ENCODE data around the gene FMR1NB. TPM values are rescaled to one million over a fixed set of nuclear protein-coding genes. Genes with fewer than 3 reads are reported as not detected.

Gene FMR1NB
- total RNA-seq, 1 experiment from 2014 or later = not detected

GRCh38 chrX:147935156-147935758 lies 45.9 kb upstream of the FMR1NB start:
- Histone ChIP-seq H3K4me3 (ENCODE audit: low read depth in 2 of 2, low read length in 2 of 2) (no peak overlapping the region), H3K9me3 (ENCODE audit: control insufficient read depth, insufficient read depth, low read depth, low read length) (no peaks in the 10 kb centered on the region), H3K4me1 (ENCODE audit: control insufficient read depth, insufficient read depth, low read length) (no peaks in the 10 kb centered on the region), H3K27me3 (ENCODE audit: control insufficient read depth, insufficient read depth, low read length) (no peaks in the 10 kb centered on the region), H3K36me3 (ENCODE audit: control insufficient read depth, insufficient read depth, low read length) (peaks cover 20% of the 10 kb centered on the region; the same call in 1 of the 2 replicates), H3K27ac (ENCODE audit: low read length) (no peak overlapping the region)
- BruUV-seq (replicated peaks) = no TSS peak
- ATAC-seq (no peak), DNase-seq (ENCODE audit: low read depth, low spot score) (no peak)
- intact Hi-C loops (cut with micrococcal nuclease; ENCODE audit: unreplicated experiment) = no loop called here
- in situ Hi-C loops (cut with HindIII; ENCODE audit: low pct_unique_long_range_greater_than_20kb, low sequenced_read_pairs) = no loop called here
- CTCF ChIA-PET = no interaction called here
- TF ChIP-seq POLR2AphosphoS5 (IDR thresholded peaks at IDR 0.05; ENCODE audit: low read depth, low read length) (no peak), REST (IDR thresholded peaks at IDR 0.05; ENCODE audit: insufficient read depth in 1 of 2, low read depth in 2 of 2, low read length in 1 of 2) (no peak), TCF7L2 (IDR thresholded peaks at IDR 0.05; ENCODE audit: low read depth, low read length) (no peak), SIN3A (IDR thresholded peaks at IDR 0.05; ENCODE audit: borderline replicate concordance, insufficient read depth, low read depth, low read length) (no peak), CTCF (IDR thresholded peaks at IDR 0.05) (no peak)
- POLR2A ChIA-PET = no interaction called here

GRCh38 chrX:147945286-147945685 lies 35.9 kb upstream of the FMR1NB start:
- DNase-seq (ENCODE audit: low read depth, low spot score) (no peak), ATAC-seq (no peak)
- no peaks in the 10 kb centered on the region for H3K4me1 ChIP-seq (ENCODE audit: control insufficient read depth, insufficient read depth, low read length)
- BruUV-seq (replicated peaks) = no TSS peak
- in situ Hi-C loops (cut with HindIII; ENCODE audit: low pct_unique_long_range_greater_than_20kb, low sequenced_read_pairs) = no loop called here
- no peak overlapping the region for H3K27ac ChIP-seq (ENCODE audit: low read length)
- TF ChIP-seq TCF7L2 (IDR thresholded peaks at IDR 0.05; ENCODE audit: low read depth, low read length) (no peak), POLR2AphosphoS5 (IDR thresholded peaks at IDR 0.05; ENCODE audit: low read depth, low read length) (no peak), CTCF (IDR thresholded peaks at IDR 0.05) (no peak), REST (IDR thresholded peaks at IDR 0.05; ENCODE audit: insufficient read depth in 1 of 2, low read depth in 2 of 2, low read length in 1 of 2) (no peak), SIN3A (IDR thresholded peaks at IDR 0.05; ENCODE audit: borderline replicate concordance, insufficient read depth, low read depth, low read length) (no peak)
- ChIA-PET POLR2A (no interaction called here), CTCF (no interaction called here)
- peaks cover 21% of the 10 kb centered on the region for H3K36me3 ChIP-seq (ENCODE audit: control insufficient read depth, insufficient read depth, low read length)
- no peaks in the 10 kb centered on the region for H3K9me3 ChIP-seq (ENCODE audit: control insufficient read depth, insufficient read depth, low read depth, low read length)
- H3K27me3 ChIP-seq (ENCODE audit: control insufficient read depth, insufficient read depth, low read length) = no peaks in the 10 kb centered on the region
- intact Hi-C loops (cut with micrococcal nuclease; ENCODE audit: unreplicated experiment) = no loop called here
- no peak overlapping the region for H3K4me3 ChIP-seq (ENCODE audit: low read depth in 2 of 2, low read length in 2 of 2)

Measured in Panc1 (cell line).